Transverse colon (tissue), 4 donors: ENCODE measurements around the gene SEPHS1. TPM values are rescaled to one million over a fixed set of nuclear protein-coding genes. Genes with fewer than 3 reads are reported as not detected.
A peak's percentile ranks its signal among the peaks of the same experiment; 100 is the strongest.

Experiments
- DNase-seq: peaks from one replicate; pipeline ENCODE4 v3.0.0-alpha.2; 2019
- H3K27ac ChIP-seq, 4 donors: fragments of 200-600 bp; sonication (generic); 2 replicates each; pipeline ENCODE4 v1.5.1; 2016 to 2018; ENCODE audit warnings: inconsistent platforms in 4 of 4
- H3K27me3 ChIP-seq: fragments of 200-600 bp; sonication (generic); 2 replicates; pipeline ENCODE4 v1.5.1; 2017; ENCODE audit warnings: inconsistent platforms
- H3K36me3 ChIP-seq, 4 donors: fragments of 200-600 bp; sonication (generic); 2 replicates each; pipeline ENCODE4 v1.5.1; 2017 to 2019; ENCODE audit warnings: inconsistent platforms in 4 of 4
- H3K4me1 ChIP-seq, 4 donors: fragments of 200-600 bp; sonication (generic); 2 replicates each; pipeline ENCODE4 v1.5.1; 2017 to 2020; ENCODE audit warnings: inconsistent platforms in 4 of 4
- H3K4me3 ChIP-seq, 4 donors: fragments of 200-600 bp; sonication (generic); 1 replicate in 1 of 4; 2 replicates in 3 of 4; pipeline versions ENCODE4 v1.5.1 to v1.6.1; 2017 to 2019; ENCODE audit warnings: inconsistent platforms in 4 of 4
- H3K9me3 ChIP-seq, 2 donors: fragments of 200-600 bp; sonication (generic); 2 replicates each; pipeline ENCODE4 v1.5.1; 2017 to 2019; ENCODE audit warnings: inconsistent platforms in 2 of 2
- CTCF ChIP-seq, 5 experiments: fragments of 200-600 bp in 3 of 5; fragments of 450-650 bp in 2 of 5; sonication (generic) in 3 of 5; IDR thresholded peaks; 1 replicate in 2 of 5; 2 replicates in 3 of 5; pipeline ENCODE4 v1.5.1; 2016 to 2017; ENCODE audit warnings: antibody characterized with exemption in 5 of 5, inconsistent platforms in 3 of 5, mild to moderate bottlenecking in 2 of 5, moderate library complexity in 1 of 5
- EP300 ChIP-seq: sonication (generic); formaldehyde crosslinking; IDR thresholded peaks from one replicate; pipeline ENCODE4 v1.6.1; 2017; ENCODE audit warnings: antibody characterized with exemption, low read depth
- POLR2A ChIP-seq: fragments of 450-650 bp; IDR thresholded peaks from one replicate; pipeline ENCODE4 v1.6.1; 2016; ENCODE audit warnings: antibody characterized with exemption, mild to moderate bottlenecking, moderate library complexity
- POLR2AphosphoS5 ChIP-seq, 3 donors: sonication (generic); formaldehyde crosslinking; IDR thresholded peaks; one replicate each; pipeline ENCODE4 v1.6.1; 2016; ENCODE audit warnings: antibody characterized with exemption in 3 of 3
- WGBS, 2 donors: methylation state at CpG; one replicate each; pipeline ENCODE4 v1.1.5; 2018; ENCODE audit warnings: low coverage in 1 of 2; 5-methylcytosine and 5-hydroxymethylcytosine counted together
- in situ Hi-C, 4 donors: fragments of 200-750 bp; cut with MboI; loops; one replicate each; pipeline versions ENCODE4 v1.15.0 to v1.15.1; 2017; ENCODE audit warnings: low sequenced_read_pairs in 3 of 4, low pct_ligation_motif_present in 1 of 4, low pct_unique_long_range_greater_than_20kb in 1 of 4
- intact Hi-C: fragments of 100-400 bp; cut with DNase I; formaldehyde crosslinking; loops from one replicate; pipeline ENCODE4 v1.15.1; 2023; ENCODE audit warnings: low total_unique reads
- total RNA-seq, 4 donors: library from RNA; depleted of rRNA; stranded (reverse); fragments of >200 nt; gene quantifications; one replicate each; pipeline ENCODE4 v1.1.0, GENCODE V29; 2016

Gene SEPHS1
- total RNA-seq, 4 donors from 2014 or later = 14.6 to 44.6 (median 28.5) TPM

- WGBS, 2 donors = 51% methylated on average over 13 of the region's 14 CpGs; no CpG with 5 or more reads in 1 of the 2 donors
- Histone ChIP-seq H3K4me3 (no peak overlapping the region), H3K27me3 (no peaks in the 10 kb centered on the region), H3K36me3 (no peaks in the 10 kb centered on the region), H3K9me3 (no peaks in the 10 kb centered on the region), H3K27ac (peak overlapping the region; percentile 65 to 74 (median 69)), H3K4me1 (peaks cover 0 to 28% (median 15%) of the 10 kb centered on the region in 4 donors)
- intact Hi-C loops (no loop called here), in situ Hi-C loops (no loop called here)
- peak; percentile 66 for DNase-seq
- TF ChIP-seq CTCF (IDR thresholded peaks at IDR 0.05) (peak; percentile 15 to 35 (median 25)), POLR2AphosphoS5 (IDR thresholded peaks at IDR 0.05) (no peak)
Observed at GRCh38 chr10:13271552-13272163, 76.4 kb downstream of the SEPHS1 start.

DNA sequence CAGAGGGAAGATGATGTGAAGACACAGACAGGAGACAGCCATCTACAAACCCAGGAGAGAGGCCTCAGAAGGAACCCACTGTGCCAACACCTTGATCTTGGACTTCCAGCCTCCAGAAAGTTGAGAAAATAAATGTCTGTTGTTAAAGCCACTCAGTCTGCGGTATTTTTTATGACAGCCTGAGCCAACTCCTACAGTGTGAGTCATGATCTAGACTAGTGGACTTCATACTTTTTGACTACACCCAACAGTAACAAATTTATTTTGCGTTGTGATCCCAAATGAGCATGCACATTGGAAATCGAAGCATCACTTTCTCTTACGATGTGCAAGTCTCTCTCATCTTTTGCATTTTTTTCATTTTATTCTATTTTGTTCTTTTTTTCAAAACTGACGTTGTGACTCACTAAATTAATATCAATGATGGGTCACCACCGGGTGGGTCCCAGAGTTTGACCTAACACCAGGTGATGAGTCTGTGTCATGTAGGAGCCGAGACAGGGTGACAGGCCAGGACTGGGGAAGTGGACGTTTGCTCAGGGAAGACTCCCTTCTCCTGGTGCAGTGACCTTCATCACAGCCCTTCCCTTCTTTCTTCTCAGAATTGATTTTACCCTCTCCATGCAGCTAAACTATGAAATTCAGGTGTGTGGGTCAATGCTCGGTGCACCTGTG, 77.1 kb downstream of the SEPHS1 start:
- WGBS, 2 donors = 55 to 60% methylated on average over 6 to 9 of the region's 9 CpGs

GRCh38 chr10:13268841-13269240, 79.3 kb downstream of the SEPHS1 start:
- H3K36me3 ChIP-seq = no peaks in the 10 kb centered on the region
- H3K27me3 ChIP-seq = no peaks in the 10 kb centered on the region
- peaks cover 0 to 28% (median 15%) of the 10 kb centered on the region in 4 donors for H3K4me1 ChIP-seq
- no peak overlapping the region for H3K4me3 ChIP-seq
- no peak for TF ChIP-seq POLR2A
- no peak for TF ChIP-seq EP300
- TF ChIP-seq POLR2AphosphoS5 (IDR thresholded peaks at IDR 0.05) = no peak
- in situ Hi-C loops (no loop called here), intact Hi-C loops (no loop called here)
- DNase-seq = no peak
- 40 to 42% methylated on average over 1 to 3 of the region's 3 CpGs for WGBS, 2 donors
- H3K27ac ChIP-seq = no peak overlapping the region
- H3K9me3 ChIP-seq = no peaks in the 10 kb centered on the region

More for the DNA sequence above, 77.1 kb downstream of the SEPHS1 start:
- intact Hi-C loops (no loop called here), in situ Hi-C loops (no loop called here)
- Histone ChIP-seq H3K27ac (peak overlapping the region; percentile 65 to 74 (median 69)), H3K27me3 (no peaks in the 10 kb centered on the region), H3K4me1 (peaks cover 0 to 28% (median 15%) of the 10 kb centered on the region in 4 donors), H3K9me3 (no peaks in the 10 kb centered on the region), H3K4me3 (no peak overlapping the region), H3K36me3 (no peaks in the 10 kb centered on the region)
- no peak for TF ChIP-seq EP300
- peak in 2 of 3 donors; percentile 21 to 33 for TF ChIP-seq POLR2AphosphoS5 (IDR thresholded peaks at IDR 0.05)
- peak; percentile 18 for DNase-seq

GRCh38 chr10:13268310-13268709, 79.8 kb downstream of the SEPHS1 start:
- intact Hi-C loops (no loop called here), in situ Hi-C loops (no loop called here)
- WGBS, 2 donors = 76 to 82% methylated on average over 3 to 4 of the region's 4 CpGs
- H3K27ac ChIP-seq = no peak overlapping the region
- no peaks in the 10 kb centered on the region for H3K36me3 ChIP-seq
- TF ChIP-seq CTCF (IDR thresholded peaks at IDR 0.05) = no peak
- H3K9me3 ChIP-seq = no peaks in the 10 kb centered on the region
- DNase-seq = no peak
- no peak overlapping the region for H3K4me3 ChIP-seq
- no peaks in the 10 kb centered on the region for H3K27me3 ChIP-seq
- H3K4me1 ChIP-seq = peaks cover 0 to 28% (median 15%) of the 10 kb centered on the region in 4 donors

Other genes starting within 250 kb of the SEPHS1 start
- 10 to 100 TPM; 39.2 to 74.8 (median 66.3) TPM for gene OPTN, start 248.1 kb downstream of the SEPHS1 start, total RNA-seq
- under 1 TPM; 0.41 to 0.75 (median 0.62) TPM for gene MCM10, start 186.7 kb downstream of the SEPHS1 start, total RNA-seq
- not detected for gene UCMA, start 113.9 kb downstream of the SEPHS1 start, total RNA-seq
- gene PHYH, start 48.2 kb downstream of the SEPHS1 start, total RNA-seq = 10 to 100 TPM; 16.1 to 90.1 (median 49.2) TPM
- gene BEND7, start 180.7 kb upstream of the SEPHS1 start, total RNA-seq = 10 to 100 TPM; 16.1 to 41.4 (median 31.0) TPM
- 10 to 100 TPM; 19.8 to 42.4 (median 32.3) TPM for gene PRPF18, start 238.7 kb upstream of the SEPHS1 start, total RNA-seq